Neural crest cell (in vitro differentiated cells): ENCODE measurements around the gene AFF4. TPM values are rescaled to one million over a fixed set of nuclear protein-coding genes. Genes with fewer than 3 reads are reported as not detected.

Experiments
- DNase-seq: peaks from one replicate; pipeline ENCODE4 v3.0.0; 2021; ENCODE audit warnings: low read depth, mixed read lengths, low spot score
- H3K27ac Mint-ChIP-seq: one replicate; pipeline ENCODE4 v1.8.0; 2021; ENCODE audit warnings: mild to moderate bottlenecking, mixed read lengths; ENCODE audit not compliant: unreplicated experiment
- H3K27me3 Mint-ChIP-seq: 2 replicates; pipeline ENCODE4 v1.8.0; 2021; ENCODE audit warnings: low read depth, mild to moderate bottlenecking, mixed read lengths
- H3K36me3 Mint-ChIP-seq: 2 replicates; pipeline ENCODE4 v1.8.0; 2021; ENCODE audit warnings: low read depth, mild to moderate bottlenecking, mixed read lengths
- H3K4me1 Mint-ChIP-seq: 2 replicates; pipeline ENCODE4 v1.8.0; 2021; ENCODE audit warnings: mixed read lengths
- H3K4me3 Mint-ChIP-seq: one replicate; pipeline ENCODE4 v1.8.0; 2021; ENCODE audit warnings: mild to moderate bottlenecking, mixed read lengths
- H3K9me3 Mint-ChIP-seq: 2 replicates; pipeline ENCODE4 v1.8.0; 2021; ENCODE audit warnings: mixed read lengths
- CTCF ChIP-seq: fragments of 200-600 bp; sonication (generic); conservative IDR thresholded peaks from 2 replicates; pipeline ENCODE4 v1.5.0; 2021; ENCODE audit warnings: antibody characterized with exemption, mild to moderate bottlenecking
- total RNA-seq: library from RNA; stranded (reverse); gene quantifications from 2 replicates; pipeline ENCODE4 v1.2.1, GENCODE V29; 2021

AFF4 gene
- total RNA-seq, 1 donor from 2014 or later: 64.7 TPM

GRCh38 chr5:132841305-132841704 is 122.1 kb downstream of the AFF4 start:
- TF ChIP-seq CTCF: no peak
- no peak overlapping the region for H3K4me3 Mint-ChIP-seq
- H3K9me3 Mint-ChIP-seq: no peaks in the 10 kb centered on the region
- H3K27ac Mint-ChIP-seq: no peak overlapping the region
- H3K27me3 Mint-ChIP-seq: no peaks in the 10 kb centered on the region
- peaks cover 7% of the 10 kb centered on the region for H3K4me1 Mint-ChIP-seq
- no peaks in the 10 kb centered on the region for H3K36me3 Mint-ChIP-seq
- DNase-seq: no peak

DNA sequence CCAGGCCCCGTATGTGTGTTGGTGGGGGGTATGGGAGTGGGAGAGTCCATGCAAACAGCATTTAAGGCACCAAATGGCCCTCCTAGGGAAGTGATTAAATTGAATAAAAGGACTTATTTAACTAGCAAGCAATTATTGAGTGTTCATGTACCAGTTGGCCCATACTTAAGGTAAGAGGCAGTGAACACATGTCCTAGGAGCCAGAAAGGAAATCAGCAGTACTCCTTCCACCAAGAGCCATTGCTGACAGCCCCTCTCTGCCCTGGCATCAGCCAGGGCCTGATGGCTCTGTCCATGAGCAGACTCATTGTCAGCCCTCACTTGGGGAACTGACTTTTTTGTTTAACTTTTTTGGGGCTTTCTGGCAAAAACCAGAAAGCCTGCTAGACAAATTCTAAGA is 122.5 kb downstream of the AFF4 start:
- no peak for DNase-seq
- Mint-ChIP-seq H3K9me3 (no peaks in the 10 kb centered on the region), H3K27ac (no peak overlapping the region), H3K4me1 (peaks cover 7% of the 10 kb centered on the region), H3K36me3 (no peaks in the 10 kb centered on the region), H3K27me3 (no peaks in the 10 kb centered on the region), H3K4me3 (no peak overlapping the region)
- no peak for TF ChIP-seq CTCF

DNA sequence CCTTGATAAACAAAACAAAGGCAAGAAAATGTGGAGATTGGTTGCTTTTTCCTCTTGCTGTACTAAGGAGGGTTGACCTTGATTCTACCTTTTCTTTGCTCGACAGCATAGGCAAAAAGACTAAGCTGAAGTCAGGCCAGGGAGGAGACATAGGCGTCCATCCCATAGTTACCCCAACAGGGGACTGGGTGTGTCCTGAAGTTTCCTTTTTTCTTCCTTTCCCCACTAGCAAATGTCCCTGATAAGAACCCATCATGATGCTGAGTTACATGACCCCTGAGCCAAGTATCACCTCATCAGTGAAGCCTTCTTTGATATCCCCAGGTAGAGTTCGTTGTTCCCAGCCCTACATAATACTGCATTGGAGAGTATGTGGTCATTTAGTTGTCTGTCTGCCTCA is 123.1 kb downstream of the AFF4 start:
- DNase-seq: no peak
- no peak overlapping the region for H3K27ac Mint-ChIP-seq
- H3K27me3 Mint-ChIP-seq: no peaks in the 10 kb centered on the region
- H3K4me1 Mint-ChIP-seq: peaks cover 7% of the 10 kb centered on the region
- H3K4me3 Mint-ChIP-seq: no peak overlapping the region
- no peaks in the 10 kb centered on the region for H3K36me3 Mint-ChIP-seq
- no peak for TF ChIP-seq CTCF
- no peaks in the 10 kb centered on the region for H3K9me3 Mint-ChIP-seq

DNA sequence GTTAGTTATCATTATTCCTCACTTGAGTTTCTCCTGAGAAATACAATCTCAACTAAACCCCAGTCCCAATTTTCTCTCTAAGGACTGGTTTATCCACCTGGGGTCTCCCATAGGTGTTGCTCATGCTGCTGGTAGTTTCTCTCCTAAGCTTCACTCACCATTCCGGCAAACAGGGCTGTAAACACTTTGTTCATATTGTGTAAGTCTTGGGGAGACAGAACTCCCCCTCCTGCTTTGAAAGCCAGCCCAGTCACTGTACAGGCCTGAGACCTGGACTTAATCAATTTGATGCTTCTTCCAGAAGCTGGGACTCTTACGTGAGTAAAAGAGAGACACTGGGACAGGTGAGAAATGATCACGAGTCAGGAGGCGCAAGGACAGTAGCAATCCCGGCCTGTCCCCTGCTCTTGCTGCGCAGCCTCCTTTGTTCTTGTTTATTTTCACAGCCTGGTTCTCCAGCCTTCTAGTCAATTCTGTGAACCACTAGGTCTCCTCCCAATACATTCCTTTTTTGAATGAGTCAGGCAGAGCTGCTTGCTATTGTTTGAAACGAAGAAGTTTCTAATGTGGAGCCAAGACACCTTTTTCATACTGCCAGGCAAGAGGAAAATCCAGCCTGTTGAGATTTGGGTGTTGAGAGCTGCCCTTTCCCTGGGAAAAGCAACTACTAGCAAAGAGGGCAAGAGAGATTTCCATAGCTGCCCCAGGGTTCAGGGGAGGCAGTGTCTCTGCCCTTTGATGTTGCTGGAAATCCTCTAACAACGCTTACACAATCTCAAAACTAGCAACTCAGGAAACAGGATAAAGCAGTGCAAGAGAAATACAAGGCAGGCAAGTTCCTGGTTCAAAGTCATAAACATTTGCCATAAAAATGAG is 123.8 kb downstream of the AFF4 start:
- Mint-ChIP-seq H3K27ac (no peak overlapping the region), H3K4me3 (no peak overlapping the region), H3K27me3 (no peaks in the 10 kb centered on the region), H3K9me3 (no peaks in the 10 kb centered on the region), H3K4me1 (peaks cover 7% of the 10 kb centered on the region), H3K36me3 (no peaks in the 10 kb centered on the region)
- DNase-seq: no peak
- no peak for TF ChIP-seq CTCF

GRCh38 chr5:132838516-132839282 is 124.7 kb downstream of the AFF4 start:
- Mint-ChIP-seq H3K27ac (no peak overlapping the region), H3K36me3 (no peaks in the 10 kb centered on the region)
- no peak for TF ChIP-seq CTCF

More at GRCh38 chr5:132838516-132839282, 124.7 kb downstream of the AFF4 start:
- no peaks in the 10 kb centered on the region for H3K27me3 Mint-ChIP-seq
- H3K9me3 Mint-ChIP-seq: no peaks in the 10 kb centered on the region
- no peak overlapping the region for H3K4me3 Mint-ChIP-seq
- no peak for DNase-seq
- peaks cover 7% of the 10 kb centered on the region for H3K4me1 Mint-ChIP-seq
